ENCODE data around the gene WDR48.

GRCh38 chr3:39021465-39022285 lies 30.1 kb upstream of the WDR48 start:
- TF ChIP-seq POLR2AphosphoS5 (IDR thresholded peaks at IDR 0.05) (no peak), EP300 (IDR thresholded peaks at IDR 0.05) (no peak)
